Measurements from ENCODE around the gene CHCHD6.

DNA sequence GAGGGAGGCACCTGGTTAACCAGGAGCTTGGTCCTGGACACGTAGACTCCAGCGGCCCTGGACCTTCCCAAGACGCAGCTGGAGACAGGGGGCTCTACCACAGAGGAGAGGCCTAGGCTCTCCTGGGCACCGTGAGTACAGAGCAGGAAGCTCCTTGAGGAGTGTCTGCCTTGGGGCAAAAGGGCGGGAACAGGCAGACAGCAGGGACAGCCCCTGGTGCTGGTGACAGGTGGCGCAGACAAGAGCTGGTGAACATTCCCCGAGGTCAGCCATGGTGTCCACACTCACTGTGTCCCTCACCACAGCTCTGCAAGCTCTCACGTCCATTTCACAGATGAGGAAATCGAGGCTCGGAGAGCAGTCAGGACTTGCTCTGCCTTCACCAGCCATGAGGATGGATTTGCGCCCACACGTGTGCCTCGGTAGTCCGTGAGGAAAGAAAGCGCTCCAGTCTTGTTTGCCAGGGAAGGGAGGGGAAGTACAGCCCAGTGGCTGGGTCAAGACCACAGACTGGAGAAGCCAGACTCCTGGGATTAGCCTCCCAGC lies 276.3 kb downstream of the CHCHD6 start:
- TF ChIP-seq, protein P1, sequence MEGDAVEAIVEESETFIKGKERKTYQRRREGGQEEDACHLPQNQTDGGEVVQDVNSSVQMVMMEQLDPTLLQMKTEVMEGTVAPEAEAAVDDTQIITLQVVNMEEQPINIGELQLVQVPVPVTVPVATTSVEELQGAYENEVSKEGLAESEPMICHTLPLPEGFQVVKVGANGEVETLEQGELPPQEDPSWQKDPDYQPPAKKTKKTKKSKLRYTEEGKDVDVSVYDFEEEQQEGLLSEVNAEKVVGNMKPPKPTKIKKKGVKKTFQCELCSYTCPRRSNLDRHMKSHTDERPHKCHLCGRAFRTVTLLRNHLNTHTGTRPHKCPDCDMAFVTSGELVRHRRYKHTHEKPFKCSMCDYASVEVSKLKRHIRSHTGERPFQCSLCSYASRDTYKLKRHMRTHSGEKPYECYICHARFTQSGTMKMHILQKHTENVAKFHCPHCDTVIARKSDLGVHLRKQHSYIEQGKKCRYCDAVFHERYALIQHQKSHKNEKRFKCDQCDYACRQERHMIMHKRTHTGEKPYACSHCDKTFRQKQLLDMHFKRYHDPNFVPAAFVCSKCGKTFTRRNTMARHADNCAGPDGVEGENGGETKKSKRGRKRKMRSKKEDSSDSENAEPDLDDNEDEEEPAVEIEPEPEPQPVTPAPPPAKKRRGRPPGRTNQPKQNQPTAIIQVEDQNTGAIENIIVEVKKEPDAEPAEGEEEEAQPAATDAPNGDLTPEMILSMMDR (conservative IDR thresholded peaks at IDR 0.05; ENCODE audit: low read depth, low read length), result no peak
- no peak for TF ChIP-seq EZH2 (IDR thresholded peaks at IDR 0.05; ENCODE audit: low read length, unreplicated experiment)

Data from PC-3 (cell line).